GM10266 (cell line): ENCODE measurements around the gene GRID1.

Experiments
- DNase-seq: peaks from one replicate; pipeline ENCODE4 v3.0.0; 2012; ENCODE audit errors: extremely low spot score
- CTCF ChIP-seq: IDR thresholded peaks from 2 replicates; pipeline ENCODE4 v1.5.1; 2012; ENCODE audit warnings: mild to moderate bottlenecking, low read depth; ENCODE audit not compliant: control insufficient read depth, insufficient read depth; ENCODE audit errors: missing control alignments

Gene GRID1

GRCh38 chr10:86261941-86262687 is 104.5 kb downstream of the GRID1 start:
- peak; percentile 66 for DNase-seq
- peak; percentile 49 for TF ChIP-seq CTCF

- DNase-seq, result no peak
These were observed 105.1 kb downstream of the GRID1 start for GRCh38 chr10:86261470-86261869.

GRCh38 chr10:86260564-86260963 is 106.0 kb downstream of the GRID1 start:
- no peak for TF ChIP-seq CTCF
- no peak for DNase-seq

More at GRCh38 chr10:86261470-86261869, 105.1 kb downstream of the GRID1 start:
- no peak for TF ChIP-seq CTCF

GRCh38 chr10:86259901-86260562 is 106.6 kb downstream of the GRID1 start:
- no peak for TF ChIP-seq CTCF
- no peak for DNase-seq

GRCh38 chr10:86258941-86259340 is 107.7 kb downstream of the GRID1 start:
- TF ChIP-seq CTCF, result no peak
- no peak for DNase-seq

GRCh38 chr10:86258499-86258898 is 108.1 kb downstream of the GRID1 start:
- no peak for DNase-seq
- no peak for TF ChIP-seq CTCF

- no peak for TF ChIP-seq CTCF
- DNase-seq, result no peak
These were observed 108.9 kb downstream of the GRID1 start for GRCh38 chr10:86257683-86258082.
